Esophagus muscularis mucosa (tissue), 3 donors: Measurements from ENCODE around the gene KCNQ1.

ENCODE experiments used
- CTCF ChIP-seq, 3 experiments: fragments of 200-600 bp in 2 of 3; fragments of 450-650 bp in 1 of 3; sonication (generic) in 2 of 3; IDR thresholded peaks; one replicate each; pipeline ENCODE4 v1.5.1; 2017 to 2019; ENCODE audit warnings: antibody characterized with exemption in 3 of 3, mild to moderate bottlenecking in 2 of 3, moderate library complexity in 1 of 3
- POLR2A ChIP-seq: fragments of 450-650 bp; IDR thresholded peaks from one replicate; pipeline ENCODE4 v1.6.1; 2017; ENCODE audit warnings: antibody characterized with exemption, moderate library complexity, mild to moderate bottlenecking, low read depth
- POLR2AphosphoS5 ChIP-seq, 2 donors: sonication (generic); formaldehyde crosslinking; IDR thresholded peaks; one replicate each; pipeline ENCODE4 v1.6.1; 2017; ENCODE audit warnings: antibody characterized with exemption in 2 of 2

GRCh38 chr11:2541881-2542361 is 97.1 kb downstream of the KCNQ1 start:
- TF ChIP-seq CTCF (IDR thresholded peaks at IDR 0.05) (no peak), POLR2AphosphoS5 (IDR thresholded peaks at IDR 0.05) (no peak), POLR2A (no peak)
